Placental pericyte (primary cell): ENCODE results near the gene SDR42E2. TPM values are rescaled to one million over a fixed set of nuclear protein-coding genes. Genes with fewer than 3 reads are reported as not detected.

ENCODE experiments used
- total RNA-seq: library from RNA; depleted of rRNA; stranded (reverse); fragments of >200 nt; gene quantifications from 2 replicates; pipeline ENCODE4 v1.2.3, GENCODE V29; 2012

Gene SDR42E2
- total RNA-seq = under 0.01 TPM in 1 of 2 replicates, not detected in the other

GRCh38 chr16:22161999-22162655 lies at the start of gene SDR42E2:
Gene SDR42E2 (plus strand): TSS chr16:22162506. CDS start chr16:22165583, 3,077 bp downstream.

GRCh38 chr16:22206013-22206841 lies 43.9 kb downstream of the SDR42E2 start, which contains the start of gene EEF2K:
Gene EEF2K (plus strand): TSS chr16:22206278. CDS start chr16:22225730, 19,452 bp downstream.

Other genes starting within 250 kb of the SDR42E2 start
- 129 and 197 TPM in 2 replicates for gene UQCRC2, start 209.1 kb upstream of the SDR42E2 start, total RNA-seq
- not detected in 2 replicates for gene PDZD9, start 161.4 kb upstream of the SDR42E2 start, total RNA-seq
- gene MOSMO, start 154.4 kb upstream of the SDR42E2 start, total RNA-seq = 13.6 and 35.1 TPM in 2 replicates
- gene VWA3A, start 70.0 kb upstream of the SDR42E2 start, total RNA-seq = 0.14 TPM in 1 of 2 replicates, not detected in the other
- gene EEF2K, start 43.8 kb downstream of the SDR42E2 start, total RNA-seq = 19.5 and 30.1 TPM in 2 replicates
- gene POLR3E, start 134.9 kb downstream of the SDR42E2 start, total RNA-seq = 45.2 and 78.6 TPM in 2 replicates
- gene CDR2, start 212.1 kb downstream of the SDR42E2 start, total RNA-seq = 36.1 and 61.9 TPM in 2 replicates